ENCODE results near the gene IPCEF1. TPM values are rescaled to one million over a fixed set of nuclear protein-coding genes. Genes with fewer than 3 reads are reported as not detected.

IPCEF1 gene
- total and polyA plus RNA-seq, 2 of the 8 experiments (the other 6 are each of a cell fraction or from before 2014, with no cell fraction given), result 0.41 to 0.78 TPM

DNA sequence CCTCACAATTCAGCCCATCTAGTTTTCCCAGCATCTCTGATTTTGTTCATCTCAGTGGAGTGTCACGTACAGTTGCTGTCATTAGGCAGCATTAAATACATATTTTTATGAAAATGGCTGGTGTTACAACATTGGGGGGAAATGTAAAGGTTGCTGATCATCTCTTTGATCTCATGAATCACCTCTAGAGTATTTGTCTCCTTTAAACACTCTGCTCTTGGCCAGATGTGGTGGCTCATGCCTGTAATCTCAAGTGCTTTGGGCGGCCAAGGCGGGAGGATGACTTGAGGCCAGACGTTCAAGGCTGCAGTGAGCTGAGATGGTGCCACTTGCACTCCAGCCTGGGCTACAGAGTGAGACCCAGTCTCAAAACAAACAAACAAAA, 128.1 kb downstream of the IPCEF1 start:
- Histone ChIP-seq H3K36me3 (ENCODE audit: control insufficient read depth in 2 of 4, insufficient read depth in 4 of 4, low read length in 3 of 4) (no peaks in the 10 kb centered on the region), H2BK15ac (ENCODE audit: low read length) (no peak overlapping the region), H3K23ac (ENCODE audit: insufficient read length) (no peak overlapping the region), H2BK5ac (ENCODE audit: low read depth, low read length) (no peak overlapping the region), H3K79me1 (ENCODE audit: low read depth, low read length) (no peaks in the 10 kb centered on the region), H3K4me2 (ENCODE audit: insufficient read depth in 1 of 2, low read depth in 2 of 2, low read length in 2 of 2) (no peak overlapping the region), H3K9ac (replicated peaks in 1 of 4; ENCODE audit: extremely low read depth in 1 of 4, low read depth in 3 of 4, low read length in 3 of 4) (no peak overlapping the region), H3K14ac (ENCODE audit: insufficient read length) (no peak overlapping the region), H3K4me1 (replicated peaks in 1 of 4; ENCODE audit: control insufficient read depth in 3 of 4, insufficient read depth in 4 of 4, low read length in 3 of 4) (no peaks in the 10 kb centered on the region), H4K5ac (ENCODE audit: insufficient read length, low read depth, low read length) (no peak overlapping the region), H3K27ac (ENCODE audit: low read depth, low read length) (no peak overlapping the region), H2AK5ac (ENCODE audit: low read depth, low read length) (no peak overlapping the region), H3K9me3 (ENCODE audit: insufficient read depth in 2 of 2, low read depth in 1 of 2, low read length in 1 of 2) (no peaks in the 10 kb centered on the region; a peak in 1 of 4 replicates), H3K4me3 (ENCODE audit: extremely low read depth in 1 of 4, insufficient read depth in 2 of 4, low read depth in 3 of 4, low read length in 4 of 4) (no peak overlapping the region), H3K23me2 (ENCODE audit: low read depth, low read length) (no peaks in the 10 kb centered on the region), H3K18ac (ENCODE audit: extremely low read depth, low read length) (no peak overlapping the region), H3K4ac (replicated peaks; ENCODE audit: insufficient read length, low read depth, low read length) (no peak overlapping the region), H3K27me3 (replicated peaks in 1 of 4; ENCODE audit: control insufficient read depth in 3 of 4, extremely low read depth in 1 of 4, insufficient read depth in 3 of 4, low read length in 3 of 4) (no peaks in the 10 kb centered on the region), H2AFZ (ENCODE audit: low read length) (no peak overlapping the region), H2BK12ac (ENCODE audit: low read depth, low read length) (no peak overlapping the region), H4K91ac (replicated peaks; ENCODE audit: insufficient read length, low read length) (no peak overlapping the region), H3K79me2 (ENCODE audit: control insufficient read depth in 1 of 2, insufficient read depth in 2 of 2, low read length in 2 of 2) (no peaks in the 10 kb centered on the region), H4K8ac (ENCODE audit: extremely low read depth, insufficient read depth, low read length) (no peak overlapping the region), H2BK20ac (ENCODE audit: low read length) (no peak overlapping the region), H2BK120ac (replicated peaks; ENCODE audit: low read depth, low read length) (no peak overlapping the region), H3K56ac (replicated peaks; ENCODE audit: insufficient read length, low read depth, low read length) (no peak overlapping the region), H4K20me1 (replicated peaks in 1 of 2; ENCODE audit: control insufficient read depth in 1 of 2, insufficient read depth in 2 of 2, low read length in 2 of 2) (no peaks in the 10 kb centered on the region)
- CTCF ChIA-PET (ENCODE audit: partially characterized antibody), result interaction anchor here (1.7 kb wide), 1 partner anchor 9 kb away, joined by 4 read pairs; no protein-coding TSS in a partner anchor
- FAIRE-seq, result no peak
- 91% methylated on average over 4 of the region's 4 CpGs; no CpG with 5 or more reads in 1 of the 2 experiments for whole genome bisulfite sequencing, 2 experiments (ENCODE audit: extremely low coverage in 1 of 2, insufficient coverage in 1 of 2, insufficient read length in 1 of 2, insufficient replicate concordance in 2 of 2, low coverage in 1 of 2, low lambda C conversion rate in 2 of 2, missing lambda C conversion rate in 1 of 2)
- POLR2A ChIA-PET (ENCODE audit: partially characterized antibody), result no interaction called here
- no peak for DNase-seq (ENCODE audit: low read depth in 1 of 2, low spot score in 2 of 2)
- no peak for TF ChIP-seq MAFK (IDR thresholded peaks at IDR 0.05; ENCODE audit: low read depth, low read length)
- TF ChIP-seq HDAC6 (IDR thresholded peaks at IDR 0.05; ENCODE audit: low read depth, low read length), result no peak
- no peak for TF ChIP-seq CHD1 (IDR thresholded peaks at IDR 0.05; ENCODE audit: low read depth, low read length)
- TF ChIP-seq ZNF274 (IDR thresholded peaks at IDR 0.05; ENCODE audit: borderline replicate concordance, extremely low read depth, low read length), result no peak
- no peak for TF ChIP-seq KDM5A (IDR thresholded peaks at IDR 0.05; ENCODE audit: low read length)
- no peak for TF ChIP-seq SIX5 (IDR thresholded peaks at IDR 0.05; ENCODE audit: low read depth, low read length)
